ELF-1 (cell line): ENCODE results near the gene SPEM3.
"Not testable (repeated sequence)": the region's sequence is repeated elsewhere in the genome, so short reads cannot be mapped to it uniquely, and the experiment has no call there.

Experiments
- DNase-seq: peaks from one replicate; pipeline ENCODE4 v3.0.0-alpha.2; 2016; ENCODE audit warnings: low read depth, low spot score

SPEM3 gene

GRCh38 chr17:7442142-7442541 lies 13.5 kb downstream of the SPEM3 start:
- no peak for DNase-seq

GRCh38 chr17:7443499-7444485 lies 15.1 kb downstream of the SPEM3 start:
- no peak for DNase-seq

- DNase-seq, result peak; percentile 88
These were observed 16.3 kb downstream of the SPEM3 start, which contains the start of gene CHRNB1 for GRCh38 chr17:7444682-7445618. Gene CHRNB1, plus strand, starts transcription at chr17:7445061. Its CDS starts 67 bp downstream, at chr17:7445128.

GRCh38 chr17:7445619-7445968 lies 16.9 kb downstream of the SPEM3 start:
- DNase-seq, result peak; percentile 84

- no peak for DNase-seq
These were observed 19.8 kb downstream of the SPEM3 start for GRCh38 chr17:7448461-7448860.

GRCh38 chr17:7459961-7460545 lies 31.4 kb downstream of the SPEM3 start:
- DNase-seq, result no peak

GRCh38 chr17:7460850-7461660 lies 32.4 kb downstream of the SPEM3 start:
- DNase-seq, result peak; percentile 68

GRCh38 chr17:7462474-7463371 lies 34.1 kb downstream of the SPEM3 start:
- DNase-seq, result no peak

- no peak for DNase-seq
These were observed 34.8 kb downstream of the SPEM3 start for GRCh38 chr17:7463372-7463846.

- DNase-seq, result no peak
These were observed 35.4 kb downstream of the SPEM3 start for GRCh38 chr17:7464081-7464480.

GRCh38 chr17:7465597-7466275 lies 37.1 kb downstream of the SPEM3 start:
- no peak for DNase-seq

GRCh38 chr17:7466318-7466638 lies 37.6 kb downstream of the SPEM3 start:
- DNase-seq, result no peak

- no peak for DNase-seq
These were observed 38.1 kb downstream of the SPEM3 start for GRCh38 chr17:7466639-7467341.

GRCh38 chr17:7467498-7467897 lies 38.8 kb downstream of the SPEM3 start:
- DNase-seq, result no peak

- no peak for DNase-seq
These were observed 39.6 kb downstream of the SPEM3 start for GRCh38 chr17:7468290-7468689.

GRCh38 chr17:7468804-7469389 lies 40.2 kb downstream of the SPEM3 start:
- DNase-seq, result no peak

GRCh38 chr17:7469843-7470242 lies 41.2 kb downstream of the SPEM3 start:
- DNase-seq, result not testable (repeated sequence)

- not testable (repeated sequence) for DNase-seq
These were observed 41.9 kb downstream of the SPEM3 start for GRCh38 chr17:7470457-7470973.
